Smooth muscle cell (in vitro differentiated cells): ENCODE measurements around the gene SAP30L. TPM values are rescaled to one million over a fixed set of nuclear protein-coding genes. Genes with fewer than 3 reads are reported as not detected.

Experiments
- DNase-seq: peaks from one replicate; lab custom pipeline; 2025; ENCODE audit not compliant: unreplicated experiment; lab: John Stamatoyannopoulos, UW
- H2AFZ ChIP-seq: fragments of 200-600 bp; sonication (generic); 2 replicates; pipeline ENCODE4 v1.6.0; 2016; ENCODE audit warnings: antibody characterized with exemption, low read depth, mild to moderate bottlenecking
- H3F3A ChIP-seq: fragments of 200-600 bp; sonication (generic); 2 replicates; pipeline ENCODE4 v1.6.0; 2017; ENCODE audit warnings: antibody characterized with exemption, low read depth
- H3K27ac ChIP-seq: fragments of 200-600 bp; sonication (generic); 2 replicates; pipeline ENCODE4 v1.5.1; 2016; ENCODE audit warnings: low read depth, mild to moderate bottlenecking
- H3K27me3 ChIP-seq: fragments of 200-600 bp; sonication (generic); 2 replicates; pipeline ENCODE4 v1.6.1; 2016; ENCODE audit warnings: low read depth, mild to moderate bottlenecking
- H3K36me3 ChIP-seq: fragments of 200-600 bp; sonication (generic); 2 replicates; pipeline ENCODE4 v1.5.1; 2016; ENCODE audit warnings: low read depth
- H3K4me1 ChIP-seq: fragments of 200-600 bp; sonication (generic); 2 replicates; pipeline ENCODE4 v1.5.1; 2016; ENCODE audit warnings: low read depth
- H3K4me2 ChIP-seq: fragments of 200-600 bp; sonication (generic); 2 replicates; pipeline ENCODE4 v1.6.0; 2016; ENCODE audit warnings: mild to moderate bottlenecking
- H3K4me3 ChIP-seq: fragments of 200-600 bp; sonication (generic); 2 replicates; pipeline ENCODE4 v1.5.1; 2016; ENCODE audit warnings: mild to moderate bottlenecking
- H3K79me2 ChIP-seq: fragments of 200-600 bp; sonication (generic); 2 replicates; pipeline ENCODE4 v1.6.0; 2016; ENCODE audit warnings: low read depth, mild to moderate bottlenecking
- H3K9ac ChIP-seq: fragments of 200-600 bp; sonication (generic); 2 replicates; pipeline ENCODE4 v1.6.0; 2016; ENCODE audit warnings: low read depth
- H3K9me3 ChIP-seq: fragments of 200-600 bp; sonication (generic); replicated peaks from 2 replicates; pipeline ENCODE4 v1.5.1; 2016; ENCODE audit warnings: low read depth
- H4K20me1 ChIP-seq: fragments of 200-600 bp; sonication (generic); 2 replicates; pipeline ENCODE4 v1.6.0; 2016; ENCODE audit warnings: low read depth
- WGBS: methylation state at CpG from one replicate; pipeline ENCODE4 v1.1.7; 2016; ENCODE audit warnings: low lambda C conversion rate; 5-methylcytosine and 5-hydroxymethylcytosine counted together
- polyA plus RNA-seq: library from polyadenylated mRNA; unstranded; fragments of >200 nt; fragmentation: Nextera tagmentation; extraction: Ambion mirVana; gene quantifications from 2 replicates; pipeline ENCODE4 v1.2.1, GENCODE V29; 2016
- total RNA-seq: library from RNA; depleted of rRNA; stranded (reverse); fragments of >200 nt; gene quantifications from 2 replicates; pipeline ENCODE4 v1.2.3, GENCODE V29; 2014
- TF ChIP-seq, protein P1 (sequence below): fragments of 200-600 bp; sonication (generic); IDR thresholded peaks from 2 replicates; pipeline ENCODE4 v1.5.1; 2017; ENCODE audit warnings: borderline replicate concordance, mild to moderate bottlenecking, antibody characterized with exemption; ENCODE audit not compliant: insufficient read depth, poor library complexity, severe bottlenecking

SAP30L gene
- total and polyA plus RNA-seq, 2 experiments from 2014 or later: 32.7 to 44.2 TPM

DNA sequence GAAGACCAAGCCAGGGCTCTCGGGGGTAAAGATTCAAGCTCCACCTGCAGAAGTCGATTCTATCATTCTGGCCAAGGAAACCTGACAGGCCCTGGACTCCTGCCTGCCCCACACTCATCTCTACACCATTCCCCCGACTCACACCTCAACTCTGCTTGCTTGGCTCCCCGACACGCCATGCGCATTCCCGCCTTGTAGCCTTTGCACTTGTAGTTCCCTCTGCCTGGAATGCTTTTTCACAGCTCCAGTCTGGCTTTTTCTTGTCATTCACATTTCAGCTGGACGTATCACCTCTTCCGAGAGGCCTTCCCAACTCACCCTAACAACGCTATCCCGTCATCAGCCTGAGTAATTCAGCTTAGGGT is 60.9 kb downstream of the SAP30L start:
- no peak overlapping the region for H3K9ac ChIP-seq
- no peak overlapping the region for H2AFZ ChIP-seq
- peaks cover 10% of the 10 kb centered on the region for H3K4me1 ChIP-seq
- no peaks in the 10 kb centered on the region for H3K36me3 ChIP-seq
- H3K4me3 ChIP-seq: no peak overlapping the region
- H3K79me2 ChIP-seq: no peaks in the 10 kb centered on the region
- WGBS: 81% methylated on average over 11 of the region's 11 CpGs
- H3K9me3 ChIP-seq: no peaks in the 10 kb centered on the region
- H4K20me1 ChIP-seq: no peaks in the 10 kb centered on the region
- H3K4me2 ChIP-seq: no peak overlapping the region
- no peak overlapping the region for H3K27ac ChIP-seq
- H3F3A ChIP-seq: no peaks in the 10 kb centered on the region
- no peaks in the 10 kb centered on the region for H3K27me3 ChIP-seq
- TF ChIP-seq, protein P1, sequence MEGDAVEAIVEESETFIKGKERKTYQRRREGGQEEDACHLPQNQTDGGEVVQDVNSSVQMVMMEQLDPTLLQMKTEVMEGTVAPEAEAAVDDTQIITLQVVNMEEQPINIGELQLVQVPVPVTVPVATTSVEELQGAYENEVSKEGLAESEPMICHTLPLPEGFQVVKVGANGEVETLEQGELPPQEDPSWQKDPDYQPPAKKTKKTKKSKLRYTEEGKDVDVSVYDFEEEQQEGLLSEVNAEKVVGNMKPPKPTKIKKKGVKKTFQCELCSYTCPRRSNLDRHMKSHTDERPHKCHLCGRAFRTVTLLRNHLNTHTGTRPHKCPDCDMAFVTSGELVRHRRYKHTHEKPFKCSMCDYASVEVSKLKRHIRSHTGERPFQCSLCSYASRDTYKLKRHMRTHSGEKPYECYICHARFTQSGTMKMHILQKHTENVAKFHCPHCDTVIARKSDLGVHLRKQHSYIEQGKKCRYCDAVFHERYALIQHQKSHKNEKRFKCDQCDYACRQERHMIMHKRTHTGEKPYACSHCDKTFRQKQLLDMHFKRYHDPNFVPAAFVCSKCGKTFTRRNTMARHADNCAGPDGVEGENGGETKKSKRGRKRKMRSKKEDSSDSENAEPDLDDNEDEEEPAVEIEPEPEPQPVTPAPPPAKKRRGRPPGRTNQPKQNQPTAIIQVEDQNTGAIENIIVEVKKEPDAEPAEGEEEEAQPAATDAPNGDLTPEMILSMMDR: no peak
- no peak for DNase-seq

DNA sequence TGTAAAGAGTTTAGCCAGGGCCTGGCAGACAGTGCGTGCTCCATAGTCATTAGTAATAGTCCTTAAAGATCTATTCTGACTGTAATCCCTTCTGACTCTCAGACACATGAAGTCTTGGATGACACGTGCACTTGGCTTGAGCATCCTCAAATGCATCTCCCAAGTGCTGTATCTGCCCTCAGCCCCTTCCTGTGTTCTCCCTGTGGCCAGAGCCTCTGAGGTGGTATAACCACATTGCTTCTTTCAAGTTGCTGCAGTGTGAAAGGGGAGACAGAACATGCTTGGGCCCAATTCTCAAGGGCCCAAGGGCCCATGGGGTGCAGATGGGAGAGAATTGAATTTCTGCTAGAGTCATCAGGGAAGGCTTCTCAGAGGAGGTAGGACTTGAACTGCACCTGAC is 62.3 kb downstream of the SAP30L start:
- no peaks in the 10 kb centered on the region for H3K27me3 ChIP-seq

DNA sequence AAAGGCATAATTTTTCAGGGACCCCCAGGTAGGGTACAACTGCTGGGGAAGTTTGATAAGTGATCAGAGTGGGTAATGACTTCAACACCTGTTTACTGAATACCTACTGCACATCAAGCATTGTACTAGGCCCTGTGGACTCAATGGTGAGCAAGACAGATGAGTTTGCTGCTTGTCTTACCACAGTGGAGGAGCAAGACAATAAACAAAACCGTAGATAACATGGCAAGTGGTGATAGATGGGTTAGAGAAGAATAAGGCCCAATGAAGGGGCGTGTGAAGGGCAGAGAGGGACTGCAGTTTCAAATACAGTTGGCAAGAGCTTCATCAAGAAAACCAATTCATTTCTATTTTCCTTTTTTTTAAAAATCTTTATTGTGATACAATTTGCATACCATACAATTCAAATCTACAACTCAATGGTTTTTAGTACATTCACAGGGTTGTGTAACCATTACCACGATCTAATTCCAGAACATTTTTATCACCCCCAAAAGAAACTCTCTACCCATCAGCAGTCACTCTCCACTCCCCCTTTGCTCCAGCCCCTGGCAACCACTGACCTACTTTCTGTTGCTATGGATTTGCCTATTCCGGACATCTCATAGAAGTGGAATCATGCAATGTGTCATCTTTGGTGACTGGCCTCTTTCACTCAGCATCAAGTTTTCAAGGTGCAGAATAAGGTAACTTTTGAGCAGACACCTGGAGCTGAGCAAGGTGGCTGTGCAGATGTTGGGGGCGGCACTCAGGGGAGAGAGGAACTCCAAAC is 64.2 kb downstream of the SAP30L start:
- no peaks in the 10 kb centered on the region for H4K20me1 ChIP-seq
- H3K9ac ChIP-seq: no peak overlapping the region
- no peaks in the 10 kb centered on the region for H3F3A ChIP-seq
- H3K27ac ChIP-seq: peak overlapping the region; percentile 44
- no peaks in the 10 kb centered on the region for H3K27me3 ChIP-seq
- TF ChIP-seq, protein P1: no peak
- no peak overlapping the region for H2AFZ ChIP-seq
- DNase-seq: no peak
- WGBS: 63% methylated on average over 5 of the region's 5 CpGs
- no peak overlapping the region for H3K4me3 ChIP-seq
- H3K4me1 ChIP-seq: peaks cover 10% of the 10 kb centered on the region
- no peaks in the 10 kb centered on the region for H3K36me3 ChIP-seq
- no peaks in the 10 kb centered on the region for H3K79me2 ChIP-seq
- peak overlapping the region; percentile 18 for H3K4me2 ChIP-seq
- H3K9me3 ChIP-seq: no peaks in the 10 kb centered on the region

More for the DNA sequence above, 62.3 kb downstream of the SAP30L start:
- DNase-seq: no peak
- H3K9ac ChIP-seq: no peak overlapping the region
- H3K79me2 ChIP-seq: no peaks in the 10 kb centered on the region
- peaks cover 10% of the 10 kb centered on the region for H3K4me1 ChIP-seq
- no peaks in the 10 kb centered on the region for H3K9me3 ChIP-seq
- H3F3A ChIP-seq: no peaks in the 10 kb centered on the region
- no peak overlapping the region for H2AFZ ChIP-seq
- TF ChIP-seq, protein P1: no peak
- H3K36me3 ChIP-seq: no peaks in the 10 kb centered on the region
- no peaks in the 10 kb centered on the region for H4K20me1 ChIP-seq
- no peak overlapping the region for H3K4me3 ChIP-seq
- 83% methylated on average over 2 of the region's 2 CpGs for WGBS
- no peak overlapping the region for H3K27ac ChIP-seq
- no peak overlapping the region for H3K4me2 ChIP-seq

Other genes starting within 250 kb of the SAP30L start
- gene HAND1, start 32.2 kb downstream of the SAP30L start, total RNA-seq: 25.2 and 36.3 TPM in 2 replicates
- 18.2 and 68.4 TPM in 2 replicates for gene HAND1, start 32.2 kb downstream of the SAP30L start, polyA plus RNA-seq